ENCODE data around the gene LAGE3. TPM values are rescaled to one million over a fixed set of nuclear protein-coding genes. Genes with fewer than 3 reads are reported as not detected.

The LAGE3 gene
- total RNA-seq, 2 donors from 2014 or later, result 20.2 to 27.4 TPM

- H3K27ac ChIP-seq, result no peak overlapping the region
- peaks cover 39% of the 10 kb centered on the region for H3K4me1 ChIP-seq
- no peaks in the 10 kb centered on the region for H3K9me3 ChIP-seq
- no peaks in the 10 kb centered on the region for H3K27me3 ChIP-seq
- DNase-seq (no peak), ATAC-seq (no peak)
- H3K4me3 ChIP-seq, result no peak overlapping the region
- intact Hi-C loops (cut with DNase I), result no loop called here
- no peaks in the 10 kb centered on the region for H3K36me3 ChIP-seq (replicated peaks in 1 of 2; ENCODE audit: insufficient read depth in 1 of 2, low read depth in 2 of 2)
- no peak for TF ChIP-seq CTCF (IDR thresholded peaks at IDR 0.05)
- TF ChIP-seq POLR2A (IDR thresholded peaks at IDR 0.05), result no peak
- 68 to 81% methylated on average over 4 to 7 of the region's 7 CpGs for WGBS, 2 donors
Measured at GRCh38 chrX:154483325-154483724, 4.2 kb upstream of the LAGE3 start.

DNA sequence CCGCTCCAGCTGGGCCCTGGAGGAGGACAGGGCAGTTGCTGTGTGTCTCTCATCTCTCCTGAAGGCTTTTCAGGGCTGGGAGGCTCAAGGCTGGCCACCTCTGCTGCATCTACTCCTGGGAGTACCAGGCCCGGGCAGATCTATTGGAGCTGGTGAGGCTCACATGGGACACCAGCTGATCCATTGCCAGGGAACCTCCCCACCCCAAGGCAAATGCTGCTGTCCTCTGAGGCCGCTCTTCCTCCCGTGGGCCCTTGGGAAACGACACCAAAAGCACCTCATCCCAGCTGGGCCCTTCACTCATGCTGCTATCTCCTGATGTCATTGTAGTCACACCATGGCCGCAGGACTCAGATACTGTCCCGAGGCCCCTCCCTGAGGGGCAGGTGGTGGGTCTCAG, 3.7 kb upstream of the LAGE3 start:
- DNase-seq (no peak), ATAC-seq (no peak)
- 64% methylated on average over 7 of the region's 7 CpGs; no CpG with 5 or more reads in 1 of the 2 donors for WGBS, 2 donors

GRCh38 chrX:154481911-154482601, 3.0 kb upstream of the LAGE3 start:
- H3K36me3 ChIP-seq (replicated peaks in 1 of 2; ENCODE audit: insufficient read depth in 1 of 2, low read depth in 2 of 2), result no peaks in the 10 kb centered on the region
- peaks cover 32% of the 10 kb centered on the region for H3K4me1 ChIP-seq
- no peak for DNase-seq
- no peak overlapping the region for H3K27ac ChIP-seq
- WGBS, 2 donors, result 76 to 88% methylated on average over 7 to 9 of the region's 14 CpGs
- intact Hi-C loops (cut with DNase I), result no loop called here
- H3K27me3 ChIP-seq, result no peaks in the 10 kb centered on the region
- no peak overlapping the region for H3K4me3 ChIP-seq
- H3K9me3 ChIP-seq, result no peaks in the 10 kb centered on the region
- no peak for TF ChIP-seq POLR2A (IDR thresholded peaks at IDR 0.05)
- no peak for TF ChIP-seq CTCF (IDR thresholded peaks at IDR 0.05)
- ATAC-seq, result no peak

More for the DNA sequence above, 3.7 kb upstream of the LAGE3 start:
- intact Hi-C loops (cut with DNase I), result no loop called here
- peaks cover 38% of the 10 kb centered on the region for H3K4me1 ChIP-seq
- H3K27ac ChIP-seq, result no peak overlapping the region
- TF ChIP-seq CTCF (IDR thresholded peaks at IDR 0.05) (no peak), POLR2A (IDR thresholded peaks at IDR 0.05) (no peak)
- no peaks in the 10 kb centered on the region for H3K9me3 ChIP-seq
- H3K27me3 ChIP-seq, result no peaks in the 10 kb centered on the region
- no peak overlapping the region for H3K4me3 ChIP-seq
- H3K36me3 ChIP-seq (replicated peaks in 1 of 2; ENCODE audit: insufficient read depth in 1 of 2, low read depth in 2 of 2), result no peaks in the 10 kb centered on the region

- Histone ChIP-seq H3K27ac (no peak overlapping the region), H3K4me1 (peaks cover 30% of the 10 kb centered on the region), H3K4me3 (no peak overlapping the region), H3K36me3 (replicated peaks in 1 of 2; ENCODE audit: insufficient read depth in 1 of 2, low read depth in 2 of 2) (no peaks in the 10 kb centered on the region), H3K27me3 (no peaks in the 10 kb centered on the region), H3K9me3 (no peaks in the 10 kb centered on the region)
- intact Hi-C loops (cut with DNase I), result no loop called here
- DNase-seq (no peak), ATAC-seq (no peak)
- no peak for TF ChIP-seq CTCF (IDR thresholded peaks at IDR 0.05)
- TF ChIP-seq POLR2A (IDR thresholded peaks at IDR 0.05), result no peak
- 85 to 96% methylated on average over 4 to 5 of the region's 5 CpGs for WGBS, 2 donors
Measured at GRCh38 chrX:154481195-154481594, 2.1 kb upstream of the LAGE3 start.

- Histone ChIP-seq H3K27me3 (no peaks in the 10 kb centered on the region), H3K4me3 (no peak overlapping the region), H3K9me3 (no peaks in the 10 kb centered on the region), H3K4me1 (peaks cover 10% of the 10 kb centered on the region), H3K27ac (peak overlapping the region; percentile 51 to 90 (median 71)), H3K36me3 (replicated peaks in 1 of 2; ENCODE audit: insufficient read depth in 1 of 2, low read depth in 2 of 2) (no peaks in the 10 kb centered on the region)
- WGBS, 2 donors, result 54 to 69% methylated on average over 19 to 20 of the region's 24 CpGs
- ATAC-seq, result no peak
- DNase-seq, result no peak
- no peak for TF ChIP-seq CTCF (IDR thresholded peaks at IDR 0.05)
- TF ChIP-seq POLR2A (IDR thresholded peaks at IDR 0.05), result no peak
- intact Hi-C loops (cut with DNase I), result no loop called here
Measured at GRCh38 chrX:154477891-154478477, 1.1 kb downstream of the LAGE3 start.

Data from body of pancreas (tissue), 4 donors.